ENCODE data around the gene ANGPTL2.

Gene ANGPTL2

GRCh38 chr9:127049581-127049980 is 72.9 kb downstream of the ANGPTL2 start:
- no peak for DNase-seq (ENCODE audit: low read depth)

DNA sequence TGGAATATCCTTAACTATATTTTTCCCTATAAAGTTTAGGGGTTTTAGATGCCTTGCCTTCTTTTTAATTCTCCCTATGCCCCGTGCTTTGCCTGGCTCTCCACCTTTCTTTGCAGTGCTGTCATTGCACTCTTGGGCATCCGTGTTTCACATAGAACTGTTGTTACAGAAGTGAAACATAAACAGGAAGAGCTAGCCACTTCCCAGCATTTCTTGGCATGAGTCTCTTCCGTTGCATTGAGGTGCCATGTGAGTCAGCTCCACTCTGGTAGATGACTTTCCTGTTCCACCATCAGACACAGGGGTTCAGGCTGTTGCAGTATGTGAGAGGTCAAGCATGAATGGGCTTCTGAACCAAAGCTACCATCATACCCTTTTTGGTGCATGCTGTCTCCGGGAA is 73.4 kb downstream of the ANGPTL2 start:
- no peak for DNase-seq (ENCODE audit: low read depth)

- DNase-seq (ENCODE audit: low read depth), result no peak
These were observed 74.5 kb downstream of the ANGPTL2 start for GRCh38 chr9:127047971-127048370.

DNA sequence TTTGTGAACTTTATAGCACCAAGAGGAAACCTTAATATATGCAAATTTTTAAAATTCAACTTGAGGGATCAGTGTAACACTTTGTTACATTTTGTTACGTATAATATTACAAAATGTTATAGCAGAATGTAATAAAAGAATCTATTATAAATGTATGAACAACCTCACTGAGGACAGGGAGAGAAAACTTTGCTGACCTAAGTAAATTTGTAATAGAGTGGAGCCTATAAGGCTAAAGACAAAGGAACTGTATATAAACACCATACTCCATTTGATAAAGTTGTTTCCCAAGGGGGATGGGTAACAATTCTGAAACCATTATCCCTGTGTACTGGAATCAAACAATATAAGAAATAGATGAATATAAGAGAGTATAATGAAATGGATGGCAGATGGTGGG is 77.3 kb downstream of the ANGPTL2 start:
- DNase-seq (ENCODE audit: low read depth), result no peak

DNA sequence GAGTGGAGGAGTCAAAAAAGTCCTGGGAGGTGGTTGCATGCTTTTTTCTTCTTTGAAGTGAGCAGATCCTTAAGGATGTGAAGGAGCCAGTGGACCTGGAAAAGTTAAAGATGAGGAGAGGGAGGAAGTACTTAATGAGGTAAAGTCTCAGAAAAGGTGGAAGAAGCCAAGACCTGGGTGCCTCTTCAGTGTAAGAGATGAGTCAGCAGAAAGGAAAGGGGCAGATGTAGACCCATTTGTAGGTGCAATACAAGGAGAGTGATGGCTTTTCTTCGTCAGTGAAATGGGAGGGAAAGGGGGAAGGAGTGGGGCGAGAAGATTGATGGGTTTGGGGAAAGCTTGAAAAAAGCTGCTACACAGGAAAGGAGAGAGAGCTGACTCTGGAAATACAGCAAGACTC is 82.9 kb downstream of the ANGPTL2 start:
- DNase-seq (ENCODE audit: low read depth), result no peak

GRCh38 chr9:127038531-127038930 is 83.9 kb downstream of the ANGPTL2 start:
- no peak for DNase-seq (ENCODE audit: low read depth)
